Lower lobe of right lung (tissue), 2 donors: ENCODE data around the gene MYO1F. TPM values are rescaled to one million over a fixed set of nuclear protein-coding genes. Genes with fewer than 3 reads are reported as not detected.
A peak's percentile ranks its signal among the peaks of the same experiment; 100 is the strongest.
"Not testable (repeated sequence)": the region's sequence is repeated elsewhere in the genome, so short reads cannot be mapped to it uniquely, and the experiment has no call there.

Experiments used
- ATAC-seq, 2 donors: fragments of 200-7000 bp; cut with Tn5 transposase; one replicate each; pipeline ENCODE4 v1.9.1; 2020 to 2022; ENCODE audit warnings: mild to moderate bottlenecking in 2 of 2, moderate library complexity in 2 of 2
- DNase-seq: peaks from one replicate; pipeline ENCODE4 v3.0.0-alpha.2; 2020
- H3K27ac ChIP-seq: fragments of 200-600 bp; one replicate; pipeline ENCODE4 v1.8.0; 2022
- H3K27me3 ChIP-seq: fragments of 200-600 bp; one replicate; pipeline ENCODE4 v1.8.0; 2022; ENCODE audit warnings: low read depth
- H3K36me3 ChIP-seq: fragments of 200-600 bp; one replicate; pipeline ENCODE4 v1.8.0; 2022; ENCODE audit warnings: mild to moderate bottlenecking
- H3K4me1 ChIP-seq: fragments of 200-600 bp; one replicate; pipeline ENCODE4 v1.8.0; 2022
- H3K4me3 ChIP-seq: fragments of 200-600 bp; one replicate; pipeline ENCODE4 v1.8.0; 2022; ENCODE audit warnings: mild to moderate bottlenecking
- H3K9me3 ChIP-seq: fragments of 200-600 bp; one replicate; pipeline ENCODE4 v1.8.0; 2022
- intact Hi-C: fragments of 100-400 bp; cut with DNase I; formaldehyde crosslinking; loops from one replicate; pipeline ENCODE4 v1.11.0; 2022
- total RNA-seq: library from RNA; stranded (reverse); fragmentation: NEBNext Ultra II Directional; extraction: Animal tissue kit (Norgen Biotek cat#: 25700); gene quantifications from one replicate; pipeline ENCODE4 v1.2.1, GENCODE V29; 2021
- TF ChIP-seq, protein P1 (sequence below): fragments of 200-600 bp; IDR thresholded peaks from one replicate; pipeline ENCODE4 v1.8.0; 2022; ENCODE audit warnings: antibody characterized with exemption, mild to moderate bottlenecking
- donor health status: DM: no; HTN: yes; CAD: no; lungs with severe emphysema.

Gene MYO1F
- total RNA-seq, 1 donor from 2014 or later, result 162 TPM

GRCh38 chr19:8525401-8525684 lies 51.9 kb downstream of the MYO1F start:
- intact Hi-C loops, result no loop called here
- no peaks in the 10 kb centered on the region for H3K27me3 ChIP-seq
- H3K27ac ChIP-seq, result peak overlapping the region; percentile 82
- TF ChIP-seq, protein P1, sequence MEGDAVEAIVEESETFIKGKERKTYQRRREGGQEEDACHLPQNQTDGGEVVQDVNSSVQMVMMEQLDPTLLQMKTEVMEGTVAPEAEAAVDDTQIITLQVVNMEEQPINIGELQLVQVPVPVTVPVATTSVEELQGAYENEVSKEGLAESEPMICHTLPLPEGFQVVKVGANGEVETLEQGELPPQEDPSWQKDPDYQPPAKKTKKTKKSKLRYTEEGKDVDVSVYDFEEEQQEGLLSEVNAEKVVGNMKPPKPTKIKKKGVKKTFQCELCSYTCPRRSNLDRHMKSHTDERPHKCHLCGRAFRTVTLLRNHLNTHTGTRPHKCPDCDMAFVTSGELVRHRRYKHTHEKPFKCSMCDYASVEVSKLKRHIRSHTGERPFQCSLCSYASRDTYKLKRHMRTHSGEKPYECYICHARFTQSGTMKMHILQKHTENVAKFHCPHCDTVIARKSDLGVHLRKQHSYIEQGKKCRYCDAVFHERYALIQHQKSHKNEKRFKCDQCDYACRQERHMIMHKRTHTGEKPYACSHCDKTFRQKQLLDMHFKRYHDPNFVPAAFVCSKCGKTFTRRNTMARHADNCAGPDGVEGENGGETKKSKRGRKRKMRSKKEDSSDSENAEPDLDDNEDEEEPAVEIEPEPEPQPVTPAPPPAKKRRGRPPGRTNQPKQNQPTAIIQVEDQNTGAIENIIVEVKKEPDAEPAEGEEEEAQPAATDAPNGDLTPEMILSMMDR, result peak; percentile 30
- DNase-seq (no peak), ATAC-seq (no peak)
- H3K4me1 ChIP-seq, result peaks cover 11% of the 10 kb centered on the region
- peaks cover 71% of the 10 kb centered on the region for H3K36me3 ChIP-seq
- no peaks in the 10 kb centered on the region for H3K9me3 ChIP-seq
- H3K4me3 ChIP-seq, result peak overlapping the region; percentile 55

GRCh38 chr19:8519388-8519787 lies 57.9 kb downstream of the MYO1F start:
- Histone ChIP-seq H3K4me3 (no peak overlapping the region), H3K27ac (no peak overlapping the region), H3K36me3 (peaks cover 19% of the 10 kb centered on the region), H3K9me3 (no peaks in the 10 kb centered on the region), H3K27me3 (no peaks in the 10 kb centered on the region), H3K4me1 (peaks cover 12% of the 10 kb centered on the region)
- no peak for ATAC-seq
- TF ChIP-seq, protein P1, result no peak
- intact Hi-C loops, result no loop called here
- no peak for DNase-seq

DNA sequence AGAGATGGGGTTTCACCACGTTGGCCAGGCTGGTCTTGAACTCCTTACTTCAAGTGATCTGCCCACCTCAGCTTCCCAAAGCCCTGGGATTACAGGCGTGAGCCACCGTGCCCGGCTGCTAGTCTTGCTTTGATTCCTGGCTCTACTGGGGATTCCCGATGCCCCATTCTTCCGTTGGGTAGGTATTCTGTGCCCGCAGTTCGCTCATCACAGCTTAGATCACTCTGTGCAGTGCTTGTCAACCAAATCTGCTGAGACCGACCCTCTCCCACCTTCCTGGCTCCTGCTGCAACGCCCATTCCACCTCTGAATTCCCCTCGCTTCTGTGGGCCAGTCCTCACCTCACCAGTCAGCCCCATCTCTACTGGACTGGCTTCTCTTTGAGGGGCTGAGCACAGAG lies 58.7 kb downstream of the MYO1F start:
- TF ChIP-seq, protein P1, result no peak
- ATAC-seq (no peak), DNase-seq (no peak)
- intact Hi-C loops, result no loop called here
- H3K4me1 ChIP-seq, result peaks cover 14% of the 10 kb centered on the region
- peaks cover 14% of the 10 kb centered on the region for H3K36me3 ChIP-seq
- H3K27me3 ChIP-seq, result no peaks in the 10 kb centered on the region
- no peak overlapping the region for H3K27ac ChIP-seq
- H3K4me3 ChIP-seq, result no peak overlapping the region
- no peaks in the 10 kb centered on the region for H3K9me3 ChIP-seq

- Histone ChIP-seq H3K27me3 (no peaks in the 10 kb centered on the region), H3K4me1 (peaks cover 22% of the 10 kb centered on the region), H3K4me3 (no peak overlapping the region), H3K9me3 (no peaks in the 10 kb centered on the region), H3K27ac (peak overlapping the region; percentile 67), H3K36me3 (peaks cover 10% of the 10 kb centered on the region)
- ATAC-seq, result no peak
- intact Hi-C loops, result no loop called here
- TF ChIP-seq, protein P1, result no peak
- DNase-seq, result no peak
Measured at GRCh38 chr19:8517551-8518442, 59.4 kb downstream of the MYO1F start.

DNA sequence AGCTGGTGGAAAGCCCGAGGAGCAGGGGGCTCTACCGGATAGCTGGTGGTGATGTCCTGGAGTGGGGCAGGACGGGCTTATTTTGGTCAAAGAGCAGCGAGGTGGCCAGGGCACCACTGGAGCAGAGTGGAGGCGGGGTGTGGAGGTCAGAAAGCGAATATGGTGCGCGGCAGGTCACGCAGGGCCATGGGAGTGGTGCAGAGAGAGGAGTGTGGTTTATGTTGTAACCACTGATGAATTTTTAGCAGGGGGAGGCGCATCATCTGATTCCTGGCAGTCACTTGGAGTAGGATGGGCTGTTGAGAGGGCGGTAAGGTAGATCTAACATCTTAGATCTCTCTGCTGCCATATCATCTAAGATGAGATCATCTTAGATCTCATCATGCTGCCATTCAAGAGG lies 61.9 kb downstream of the MYO1F start:
- Histone ChIP-seq H3K4me3 (no peak overlapping the region), H3K36me3 (peaks cover 8% of the 10 kb centered on the region), H3K9me3 (no peaks in the 10 kb centered on the region), H3K27me3 (no peaks in the 10 kb centered on the region), H3K27ac (no peak overlapping the region), H3K4me1 (peaks cover 30% of the 10 kb centered on the region)
- DNase-seq (peak; percentile 74), ATAC-seq (peak in 1 of 2 donors; percentile 3)
- TF ChIP-seq, protein P1, result no peak
- intact Hi-C loops, result no loop called here

DNA sequence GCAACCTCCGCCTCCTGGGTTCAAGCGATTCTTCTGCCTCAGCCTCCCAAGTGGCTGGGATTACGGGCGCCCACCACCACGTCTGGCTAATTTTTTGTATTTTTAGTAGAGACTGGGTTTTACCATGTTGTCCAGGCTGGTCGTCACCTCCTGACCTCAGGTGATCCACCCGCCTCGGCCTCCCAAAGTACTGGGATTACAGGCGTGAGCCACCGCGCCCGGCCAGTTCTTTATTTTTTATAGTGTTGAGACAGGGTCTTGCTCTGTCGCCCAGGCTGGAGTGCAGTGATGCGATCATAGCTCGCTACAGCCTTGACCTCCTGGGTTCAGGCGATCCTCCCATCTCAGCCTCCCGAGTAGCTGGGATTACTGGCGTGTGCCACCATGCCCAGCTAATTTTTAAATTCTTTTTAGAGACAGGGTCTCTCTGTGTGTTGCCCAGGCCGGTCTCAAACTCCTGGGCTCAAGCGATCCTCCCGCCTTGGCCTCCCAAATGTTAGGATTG lies 62.7 kb downstream of the MYO1F start:
- ATAC-seq, intact Hi-C loops: not testable (repeated sequence)
- H3K4me3 ChIP-seq, result peak overlapping the region; percentile 67

More for the DNA sequence above, 62.7 kb downstream of the MYO1F start:
- not testable (repeated sequence) for H3K36me3 ChIP-seq, DNase-seq, H3K9me3 ChIP-seq, H3K27me3 ChIP-seq
- H3K4me1 ChIP-seq, result peaks cover 30% of the 10 kb centered on the region
- H3K27ac ChIP-seq, result peak overlapping the region; percentile 98
